Adrenal gland (tissue), 5 donors: ENCODE results near the gene ZFP62.

Experiments
- POLR2A ChIP-seq, 2 donors: fragments of 450-650 bp; IDR thresholded peaks; one replicate each; pipeline ENCODE4 v1.6.1; 2017; ENCODE audit warnings: antibody characterized with exemption in 2 of 2, mild to moderate bottlenecking in 2 of 2, moderate library complexity in 1 of 2
- TF ChIP-seq, protein P1 (sequence below), 6 experiments: fragments of 450-650 bp in 4 of 6; fragments of 200-600 bp in 2 of 6; sonication (generic) in 1 of 6; IDR thresholded peaks; 1 replicate in 5 of 6; 2 replicates in 1 of 6; pipeline versions ENCODE4 v1.5.1 to v1.8.0; 2016 to 2021; ENCODE audit warnings: antibody characterized with exemption in 6 of 6, mild to moderate bottlenecking in 2 of 6, moderate library complexity in 1 of 6
- donor health status: DM: no; HTN: no; CAD: no.

- peak; percentile 82 to 86 for TF ChIP-seq POLR2A (IDR thresholded peaks at IDR 0.05)
- TF ChIP-seq, protein P1, sequence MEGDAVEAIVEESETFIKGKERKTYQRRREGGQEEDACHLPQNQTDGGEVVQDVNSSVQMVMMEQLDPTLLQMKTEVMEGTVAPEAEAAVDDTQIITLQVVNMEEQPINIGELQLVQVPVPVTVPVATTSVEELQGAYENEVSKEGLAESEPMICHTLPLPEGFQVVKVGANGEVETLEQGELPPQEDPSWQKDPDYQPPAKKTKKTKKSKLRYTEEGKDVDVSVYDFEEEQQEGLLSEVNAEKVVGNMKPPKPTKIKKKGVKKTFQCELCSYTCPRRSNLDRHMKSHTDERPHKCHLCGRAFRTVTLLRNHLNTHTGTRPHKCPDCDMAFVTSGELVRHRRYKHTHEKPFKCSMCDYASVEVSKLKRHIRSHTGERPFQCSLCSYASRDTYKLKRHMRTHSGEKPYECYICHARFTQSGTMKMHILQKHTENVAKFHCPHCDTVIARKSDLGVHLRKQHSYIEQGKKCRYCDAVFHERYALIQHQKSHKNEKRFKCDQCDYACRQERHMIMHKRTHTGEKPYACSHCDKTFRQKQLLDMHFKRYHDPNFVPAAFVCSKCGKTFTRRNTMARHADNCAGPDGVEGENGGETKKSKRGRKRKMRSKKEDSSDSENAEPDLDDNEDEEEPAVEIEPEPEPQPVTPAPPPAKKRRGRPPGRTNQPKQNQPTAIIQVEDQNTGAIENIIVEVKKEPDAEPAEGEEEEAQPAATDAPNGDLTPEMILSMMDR (IDR thresholded peaks at IDR 0.05), result no peak
Measured at GRCh38 chr5:180802325-180803180, 58.5 kb downstream of the ZFP62 start, which contains the start of gene MGAT1.
